ENCODE results near the gene TMEM176B. TPM values are rescaled to one million over a fixed set of nuclear protein-coding genes. Genes with fewer than 3 reads are reported as not detected.

TMEM176B gene
- total RNA-seq, 2 donors from 2014 or later, result 0.31 to 0.35 TPM

- Mint-ChIP-seq H3K27ac (no peak overlapping the region), H3K9me3 (no peaks in the 10 kb centered on the region), H3K27me3 (ENCODE audit: insufficient read depth) (peaks cover 25% of the 10 kb centered on the region), H3K36me3 (ENCODE audit: low read depth) (no peaks in the 10 kb centered on the region), H3K4me1 (no peaks in the 10 kb centered on the region), H3K4me3 (no peak overlapping the region)
- Histone ChIP-seq H3K4me3 (ENCODE audit: low read length) (no peak overlapping the region), H3K9ac (ENCODE audit: extremely low read depth, low read length, poor library complexity, severe bottlenecking) (no peak overlapping the region), H3K27me3 (ENCODE audit: control insufficient read depth, insufficient read depth, low read length, poor library complexity, severe bottlenecking) (peaks cover 21% of the 10 kb centered on the region), H3K4me1 (ENCODE audit: control insufficient read depth, insufficient read depth, low read length) (no peaks in the 10 kb centered on the region), H3K27ac (ENCODE audit: low read depth, low read length) (no peak overlapping the region), H3K9me3 (ENCODE audit: control insufficient read depth, low read length) (no peaks in the 10 kb centered on the region), H3K36me3 (ENCODE audit: control insufficient read depth, insufficient read depth, low read length) (no peaks in the 10 kb centered on the region)
- peak; percentile 24 for TF ChIP-seq CTCF (conservative IDR thresholded peaks at IDR 0.05)
- DNase-seq, result no peak
- WGBS, 2 experiments (ENCODE audit: insufficient coverage in 1 of 2, insufficient read length in 1 of 2), result 89 to 100% methylated on average over 1 to 5 of the region's 5 CpGs
Measured at GRCh38 chr7:150791304-150791703, 8.9 kb downstream of the TMEM176B start.

GRCh38 chr7:150790416-150791075, 9.6 kb downstream of the TMEM176B start:
- Histone ChIP-seq H3K9ac (ENCODE audit: extremely low read depth, low read length, poor library complexity, severe bottlenecking) (no peak overlapping the region), H3K27me3 (ENCODE audit: control insufficient read depth, insufficient read depth, low read length, poor library complexity, severe bottlenecking) (peaks cover 16% of the 10 kb centered on the region), H3K4me3 (ENCODE audit: low read length) (no peak overlapping the region), H3K36me3 (ENCODE audit: control insufficient read depth, insufficient read depth, low read length) (no peaks in the 10 kb centered on the region), H3K4me1 (ENCODE audit: control insufficient read depth, insufficient read depth, low read length) (no peaks in the 10 kb centered on the region), H3K27ac (ENCODE audit: low read depth, low read length) (no peak overlapping the region), H3K9me3 (ENCODE audit: control insufficient read depth, low read length) (no peaks in the 10 kb centered on the region)
- H3K4me3 Mint-ChIP-seq, result no peak overlapping the region
- no peak for DNase-seq
- peaks cover 31% of the 10 kb centered on the region for H3K27me3 Mint-ChIP-seq (ENCODE audit: insufficient read depth)
- WGBS, 2 experiments (ENCODE audit: insufficient coverage in 1 of 2, insufficient read length in 1 of 2), result 80 to 83% methylated on average over 2 to 9 of the region's 9 CpGs
- no peak for TF ChIP-seq CTCF (conservative IDR thresholded peaks at IDR 0.05)
- H3K36me3 Mint-ChIP-seq (ENCODE audit: low read depth), result no peaks in the 10 kb centered on the region
- H3K27ac Mint-ChIP-seq, result no peak overlapping the region
- no peaks in the 10 kb centered on the region for H3K9me3 Mint-ChIP-seq
- H3K4me1 Mint-ChIP-seq, result no peaks in the 10 kb centered on the region

GRCh38 chr7:150788474-150789269, 11.5 kb downstream of the TMEM176B start:
- H3K4me1 Mint-ChIP-seq, result no peaks in the 10 kb centered on the region

More at GRCh38 chr7:150788474-150789269, 11.5 kb downstream of the TMEM176B start:
- TF ChIP-seq CTCF (conservative IDR thresholded peaks at IDR 0.05), result no peak
- Histone ChIP-seq H3K9ac (ENCODE audit: extremely low read depth, low read length, poor library complexity, severe bottlenecking) (no peak overlapping the region), H3K27me3 (ENCODE audit: control insufficient read depth, insufficient read depth, low read length, poor library complexity, severe bottlenecking) (peaks cover 23% of the 10 kb centered on the region), H3K27ac (ENCODE audit: low read depth, low read length) (no peak overlapping the region), H3K36me3 (ENCODE audit: control insufficient read depth, insufficient read depth, low read length) (no peaks in the 10 kb centered on the region), H3K4me1 (ENCODE audit: control insufficient read depth, insufficient read depth, low read length) (no peaks in the 10 kb centered on the region), H3K9me3 (ENCODE audit: control insufficient read depth, low read length) (no peaks in the 10 kb centered on the region), H3K4me3 (ENCODE audit: low read length) (no peak overlapping the region)
- Mint-ChIP-seq H3K4me3 (no peak overlapping the region), H3K9me3 (no peaks in the 10 kb centered on the region), H3K27me3 (ENCODE audit: insufficient read depth) (peaks cover 44% of the 10 kb centered on the region), H3K36me3 (ENCODE audit: low read depth) (no peaks in the 10 kb centered on the region), H3K27ac (no peak overlapping the region)
- no peak for DNase-seq
- WGBS, 2 experiments (ENCODE audit: insufficient coverage in 1 of 2, insufficient read length in 1 of 2), result 71 to 75% methylated on average over 5 to 9 of the region's 9 CpGs
